ENCODE measurements around the gene PKP3. TPM values are rescaled to one million over a fixed set of nuclear protein-coding genes. Genes with fewer than 3 reads are reported as not detected.

Gene PKP3
- total and polyA plus RNA-seq, 7 donors = 0.27 to 140 (median 57.1) TPM; not detected in 2

- Histone ChIP-seq H3K36me3 (no peaks in the 10 kb centered on the region), H3K9me3 (peaks cover 0 to 6% (median 1%) of the 10 kb centered on the region in 4 donors), H3K27ac (no peak overlapping the region), H3K4me3 (no peak overlapping the region), H3K4me1 (no peaks in the 10 kb centered on the region), H3K27me3 (peaks cover 0 to 3% (median 0%) of the 10 kb centered on the region in 3 donors)
- no peak for DNase-seq
- intact Hi-C loops (cut with DNase I) = no loop called here
- TF ChIP-seq, protein P1, sequence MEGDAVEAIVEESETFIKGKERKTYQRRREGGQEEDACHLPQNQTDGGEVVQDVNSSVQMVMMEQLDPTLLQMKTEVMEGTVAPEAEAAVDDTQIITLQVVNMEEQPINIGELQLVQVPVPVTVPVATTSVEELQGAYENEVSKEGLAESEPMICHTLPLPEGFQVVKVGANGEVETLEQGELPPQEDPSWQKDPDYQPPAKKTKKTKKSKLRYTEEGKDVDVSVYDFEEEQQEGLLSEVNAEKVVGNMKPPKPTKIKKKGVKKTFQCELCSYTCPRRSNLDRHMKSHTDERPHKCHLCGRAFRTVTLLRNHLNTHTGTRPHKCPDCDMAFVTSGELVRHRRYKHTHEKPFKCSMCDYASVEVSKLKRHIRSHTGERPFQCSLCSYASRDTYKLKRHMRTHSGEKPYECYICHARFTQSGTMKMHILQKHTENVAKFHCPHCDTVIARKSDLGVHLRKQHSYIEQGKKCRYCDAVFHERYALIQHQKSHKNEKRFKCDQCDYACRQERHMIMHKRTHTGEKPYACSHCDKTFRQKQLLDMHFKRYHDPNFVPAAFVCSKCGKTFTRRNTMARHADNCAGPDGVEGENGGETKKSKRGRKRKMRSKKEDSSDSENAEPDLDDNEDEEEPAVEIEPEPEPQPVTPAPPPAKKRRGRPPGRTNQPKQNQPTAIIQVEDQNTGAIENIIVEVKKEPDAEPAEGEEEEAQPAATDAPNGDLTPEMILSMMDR (IDR thresholded peaks at IDR 0.05) = no peak
- TF ChIP-seq POLR2A (IDR thresholded peaks at IDR 0.05) (no peak), EP300 (IDR thresholded peaks at IDR 0.05) (no peak)
- 80 to 85% methylated on average over 31 of the region's 35 CpGs for WGBS, 2 donors
Observed at GRCh38 chr11:381501-382072, 12.4 kb upstream of the PKP3 start.

GRCh38 chr11:382081-382629 lies 11.9 kb upstream of the PKP3 start:
- 54 to 71% methylated on average over 11 of the region's 11 CpGs for WGBS, 2 donors
- peaks cover 0 to 7% (median 1%) of the 10 kb centered on the region in 4 donors for H3K9me3 ChIP-seq
- no peaks in the 10 kb centered on the region for H3K36me3 ChIP-seq
- no peak overlapping the region for H3K4me3 ChIP-seq
- intact Hi-C loops (cut with DNase I) = no loop called here
- H3K27ac ChIP-seq = no peak overlapping the region
- no peaks in the 10 kb centered on the region for H3K4me1 ChIP-seq
- TF ChIP-seq POLR2AphosphoS5 (IDR thresholded peaks at IDR 0.05) (no peak), POLR2A (IDR thresholded peaks at IDR 0.05) (no peak), EP300 (IDR thresholded peaks at IDR 0.05) (no peak)
- TF ChIP-seq, protein P1 (IDR thresholded peaks at IDR 0.05) = no peak
- H3K27me3 ChIP-seq = peaks cover 0 to 3% (median 0%) of the 10 kb centered on the region in 3 donors
- DNase-seq = no peak

- 91% methylated on average over 14 of the region's 14 CpGs for WGBS, 2 donors
- no peak for DNase-seq
Observed at GRCh38 chr11:383431-383830, 10.6 kb upstream of the PKP3 start.

GRCh38 chr11:384511-384910 lies 9.5 kb upstream of the PKP3 start:
- Histone ChIP-seq H3K4me3 (no peak overlapping the region), H3K9me3 (peaks cover 0 to 7% (median 1%) of the 10 kb centered on the region in 4 donors), H3K36me3 (no peaks in the 10 kb centered on the region), H3K27ac (no peak overlapping the region), H3K27me3 (peaks cover 0 to 3% (median 0%) of the 10 kb centered on the region in 3 donors), H3K4me1 (no peaks in the 10 kb centered on the region)
- TF ChIP-seq EP300 (IDR thresholded peaks at IDR 0.05) = no peak
- TF ChIP-seq POLR2AphosphoS5 (IDR thresholded peaks at IDR 0.05) = no peak
- no peak for TF ChIP-seq POLR2A (IDR thresholded peaks at IDR 0.05)
- intact Hi-C loops (cut with DNase I) = no loop called here
- DNase-seq = no peak
- 90 to 91% methylated on average over 16 of the region's 16 CpGs for WGBS, 2 donors

More at GRCh38 chr11:383431-383830, 10.6 kb upstream of the PKP3 start:
- Histone ChIP-seq H3K36me3 (no peaks in the 10 kb centered on the region), H3K4me1 (no peaks in the 10 kb centered on the region), H3K27ac (no peak overlapping the region), H3K4me3 (no peak overlapping the region), H3K9me3 (peaks cover 0 to 7% (median 1%) of the 10 kb centered on the region in 4 donors), H3K27me3 (peaks cover 0 to 3% (median 0%) of the 10 kb centered on the region in 3 donors)
- intact Hi-C loops (cut with DNase I) = no loop called here
- TF ChIP-seq EP300 (IDR thresholded peaks at IDR 0.05) (no peak), POLR2AphosphoS5 (IDR thresholded peaks at IDR 0.05) (no peak), POLR2A (IDR thresholded peaks at IDR 0.05) (no peak)
- TF ChIP-seq, protein P1 (IDR thresholded peaks at IDR 0.05) = no peak

DNA sequence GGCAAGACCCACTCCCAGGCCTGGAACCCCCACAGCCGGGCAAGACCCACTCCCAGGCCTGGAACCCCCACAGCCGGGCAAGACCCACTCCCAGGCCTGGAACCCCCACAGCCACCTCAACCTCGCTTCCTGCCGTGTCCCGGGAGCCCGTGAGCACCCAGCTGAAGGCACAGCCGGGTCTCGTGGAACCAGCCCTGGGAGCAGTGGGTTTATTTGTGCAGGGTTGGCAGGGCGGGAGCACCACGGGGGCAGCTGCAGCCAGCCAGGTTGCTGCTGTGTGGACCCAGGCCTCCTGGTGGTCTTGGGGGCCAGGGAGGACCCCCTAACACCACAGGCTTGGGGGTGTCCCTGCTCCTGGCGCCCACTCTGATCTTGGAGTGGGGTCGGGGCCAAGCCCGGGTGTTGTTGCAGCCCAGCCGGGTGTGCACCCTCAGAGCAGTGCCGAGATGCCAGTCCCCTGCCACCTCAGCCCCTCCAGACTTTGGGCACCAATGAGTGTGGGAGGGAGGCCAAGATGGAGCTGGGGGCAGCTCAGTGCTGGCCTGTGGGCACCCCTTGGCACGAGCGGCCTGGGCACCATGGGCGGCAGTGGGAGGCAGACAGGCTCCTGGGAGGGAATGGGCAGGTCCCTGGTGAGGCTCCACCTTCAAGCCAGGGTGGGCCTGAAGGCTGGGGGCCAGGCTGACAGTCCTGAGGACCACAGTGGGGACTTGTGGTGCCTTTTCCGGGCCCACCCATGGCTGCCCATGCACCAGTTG lies 8.2 kb upstream of the PKP3 start:
- Histone ChIP-seq H3K27me3 (peaks cover 0 to 3% (median 0%) of the 10 kb centered on the region in 3 donors), H3K4me3 (no peak overlapping the region), H3K4me1 (no peaks in the 10 kb centered on the region), H3K27ac (no peak overlapping the region), H3K9me3 (peaks cover 0 to 7% (median 1%) of the 10 kb centered on the region in 4 donors), H3K36me3 (no peaks in the 10 kb centered on the region)
- TF ChIP-seq, protein P1 (IDR thresholded peaks at IDR 0.05) = no peak
- TF ChIP-seq POLR2AphosphoS5 (IDR thresholded peaks at IDR 0.05) = no peak
- no peak for TF ChIP-seq POLR2A (IDR thresholded peaks at IDR 0.05)
- TF ChIP-seq EP300 (IDR thresholded peaks at IDR 0.05) = no peak
- 91 to 94% methylated on average over 19 of the region's 19 CpGs for WGBS, 2 donors
- no peak for DNase-seq
- intact Hi-C loops (cut with DNase I) = no loop called here

Data from sigmoid colon (tissue), 7 donors.